Caco-2 (cell line): Measurements from ENCODE around the gene FBXW8. TPM values are rescaled to one million over a fixed set of nuclear protein-coding genes. Genes with fewer than 3 reads are reported as not detected.

Source experiments
- BruUV-seq: library from RNA; stranded (reverse); fragments of 400-500 nt; replicated peaks from 2 replicates; lab custom pipeline; 2021; lab: Mats Ljungman, UMichigan
- CTCF ChIA-PET: fragments of 300-600 bp; sonication (Branson Sonifier 250); formaldehyde crosslinking; loops from one replicate; lab custom pipeline; 2022; ENCODE audit warnings: antibody characterized with exemption; lab: Charles Lee
- POLR2A ChIA-PET: fragments of 300-600 bp; sonication (Branson Sonifier 250); formaldehyde crosslinking; loops from one replicate; lab custom pipeline; 2022; ENCODE audit warnings: antibody characterized with exemption; lab: Charles Lee
- DNase-seq, 2 experiments: peaks; one replicate each; pipeline versions ENCODE4 v3.0.0 to v3.0.0-alpha.2; 2020 to 2022
- H3K27me3 ChIP-seq: replicated peaks from 2 replicates; pipeline ENCODE4 v1.6.0; 2011; ENCODE audit warnings: low read length; ENCODE audit not compliant: control insufficient read depth, insufficient read depth
- H3K36me3 ChIP-seq: 2 replicates; pipeline ENCODE4 v1.5.1; 2011; ENCODE audit warnings: low read length; ENCODE audit not compliant: control insufficient read depth, insufficient read depth
- H3K4me1 ChIP-seq: fragments of 250-450 bp; sonication (Bioruptor Pico); 2 replicates; pipeline ENCODE4 v1.5.1; 2020; ENCODE audit warnings: mild to moderate bottlenecking
- H3K4me3 ChIP-seq: 2 replicates; pipeline ENCODE4 v1.5.1; 2011; ENCODE audit warnings: low read depth, mild to moderate bottlenecking, control low read depth, low read length
- H3K9me3 ChIP-seq: fragments of 250-450 bp; sonication (Bioruptor Pico); 2 replicates; pipeline ENCODE4 v1.5.1; 2020; ENCODE audit warnings: mild to moderate bottlenecking, moderate library complexity
- H3K27ac Mint-ChIP-seq: one replicate; pipeline ENCODE4 v1.8.0; 2022; ENCODE audit warnings: mixed read lengths; ENCODE audit not compliant: unreplicated experiment
- H3K27me3 Mint-ChIP-seq: one replicate; pipeline ENCODE4 v1.8.0; 2022; ENCODE audit warnings: mixed read lengths; ENCODE audit not compliant: insufficient read depth, unreplicated experiment
- H3K36me3 Mint-ChIP-seq: one replicate; pipeline ENCODE4 v1.8.0; 2022; ENCODE audit warnings: mild to moderate bottlenecking, mixed read lengths; ENCODE audit not compliant: insufficient read depth, unreplicated experiment
- H3K4me1 Mint-ChIP-seq: one replicate; pipeline ENCODE4 v1.8.0; 2022; ENCODE audit warnings: low read depth, mixed read lengths; ENCODE audit not compliant: unreplicated experiment
- H3K4me3 Mint-ChIP-seq: one replicate; pipeline ENCODE4 v1.8.0; 2022; ENCODE audit warnings: mild to moderate bottlenecking, moderate library complexity, mixed read lengths; ENCODE audit not compliant: unreplicated experiment
- H3K9me3 Mint-ChIP-seq: one replicate; pipeline ENCODE4 v1.8.0; 2022; ENCODE audit warnings: mixed read lengths; ENCODE audit not compliant: unreplicated experiment
- intact Hi-C: fragments of 100-400 bp; cut with micrococcal nuclease; formaldehyde crosslinking; loops from one replicate; pipeline ENCODE4 v1.10.0; 2022; ENCODE audit not compliant: unreplicated experiment
- total RNA-seq: library from RNA; stranded (reverse); gene quantifications from 2 replicates; pipeline ENCODE4 v1.2.3, GENCODE V29; 2022
- TF ChIP-seq, protein P1 (sequence below), 2 experiments: fragments of 200-600 bp in 1 of 2; IDR thresholded peaks; 1 replicate in 1 of 2; 2 replicates in 1 of 2; pipeline versions ENCODE4 v1.5.1 to v1.8.0; 2011 to 2022; ENCODE audit warnings: antibody characterized with exemption in 1 of 2, control low read depth in 1 of 2, inconsistent platforms in 1 of 2, low read depth in 1 of 2, low read length in 1 of 2, mild to moderate bottlenecking in 1 of 2, moderate library complexity in 1 of 2; ENCODE audit not compliant: insufficient read depth in 1 of 2, severe bottlenecking in 1 of 2, unreplicated experiment in 1 of 2

The FBXW8 gene
- total RNA-seq, 1 experiment from 2014 or later: 12.2 TPM

DNA sequence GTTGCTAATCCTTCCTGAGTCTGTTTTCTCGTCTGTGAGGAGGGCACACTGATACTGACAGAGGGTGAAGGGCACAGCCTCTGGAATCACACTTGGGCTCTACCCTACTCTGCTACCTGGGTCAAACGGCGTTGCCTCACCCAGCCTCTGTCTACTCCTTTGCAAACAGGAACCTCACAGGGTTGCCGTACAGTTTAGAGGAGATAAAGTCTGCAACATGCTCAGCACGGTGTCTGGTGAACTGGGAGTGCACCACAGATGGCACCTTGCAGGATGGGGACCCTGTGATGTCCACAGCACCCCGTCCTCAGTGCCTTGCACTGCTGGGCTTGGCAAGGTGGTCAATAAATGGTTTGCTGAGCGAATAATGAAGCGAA is 150.2 kb downstream of the FBXW8 start:
- TF ChIP-seq, protein P1, sequence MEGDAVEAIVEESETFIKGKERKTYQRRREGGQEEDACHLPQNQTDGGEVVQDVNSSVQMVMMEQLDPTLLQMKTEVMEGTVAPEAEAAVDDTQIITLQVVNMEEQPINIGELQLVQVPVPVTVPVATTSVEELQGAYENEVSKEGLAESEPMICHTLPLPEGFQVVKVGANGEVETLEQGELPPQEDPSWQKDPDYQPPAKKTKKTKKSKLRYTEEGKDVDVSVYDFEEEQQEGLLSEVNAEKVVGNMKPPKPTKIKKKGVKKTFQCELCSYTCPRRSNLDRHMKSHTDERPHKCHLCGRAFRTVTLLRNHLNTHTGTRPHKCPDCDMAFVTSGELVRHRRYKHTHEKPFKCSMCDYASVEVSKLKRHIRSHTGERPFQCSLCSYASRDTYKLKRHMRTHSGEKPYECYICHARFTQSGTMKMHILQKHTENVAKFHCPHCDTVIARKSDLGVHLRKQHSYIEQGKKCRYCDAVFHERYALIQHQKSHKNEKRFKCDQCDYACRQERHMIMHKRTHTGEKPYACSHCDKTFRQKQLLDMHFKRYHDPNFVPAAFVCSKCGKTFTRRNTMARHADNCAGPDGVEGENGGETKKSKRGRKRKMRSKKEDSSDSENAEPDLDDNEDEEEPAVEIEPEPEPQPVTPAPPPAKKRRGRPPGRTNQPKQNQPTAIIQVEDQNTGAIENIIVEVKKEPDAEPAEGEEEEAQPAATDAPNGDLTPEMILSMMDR (IDR thresholded peaks at IDR 0.05; ENCODE audit: insufficient read depth in 1 of 2, low read depth in 1 of 2, low read length in 1 of 2, severe bottlenecking in 1 of 2, unreplicated experiment in 1 of 2): no peak
- CTCF ChIA-PET: no interaction called here
- intact Hi-C loops: no loop called here
- no TSS peak for BruUV-seq
- Histone ChIP-seq H3K36me3 (no peaks in the 10 kb centered on the region), H3K4me1 (no peaks in the 10 kb centered on the region), H3K27me3 (no peaks in the 10 kb centered on the region), H3K4me3 (no peak overlapping the region), H3K9me3 (no peaks in the 10 kb centered on the region)
- Mint-ChIP-seq H3K9me3 (no peaks in the 10 kb centered on the region), H3K4me1 (no peaks in the 10 kb centered on the region), H3K4me3 (no peak overlapping the region), H3K27me3 (no peaks in the 10 kb centered on the region), H3K36me3 (no peaks in the 10 kb centered on the region), H3K27ac (no peak overlapping the region)
- POLR2A ChIA-PET: no interaction called here
- DNase-seq: no peak

DNA sequence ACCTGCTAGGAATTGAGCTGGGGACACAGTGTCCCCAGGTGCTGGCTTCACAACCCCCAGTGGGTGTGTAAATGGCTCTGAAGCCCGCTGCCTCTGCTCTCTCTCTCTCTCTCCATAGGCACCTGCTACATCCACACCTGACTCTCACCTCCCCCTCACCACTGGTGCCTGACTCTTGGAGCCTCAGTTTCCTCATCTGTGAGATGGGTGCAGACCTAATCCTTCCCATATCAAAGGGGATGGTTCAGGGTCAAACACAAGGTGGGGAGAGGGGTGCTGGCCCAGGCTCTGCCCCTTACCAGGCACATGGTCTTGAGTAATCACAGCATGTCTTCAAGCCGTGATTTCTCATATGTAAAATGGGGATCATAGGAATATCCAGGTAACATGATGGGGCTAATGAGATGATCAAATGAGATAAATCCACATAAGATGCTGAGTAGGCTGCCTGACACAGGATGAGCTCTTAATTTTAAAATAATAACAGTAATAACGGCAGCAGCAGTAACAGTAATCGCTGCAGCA is 150.9 kb downstream of the FBXW8 start:
- Histone ChIP-seq H3K36me3 (no peaks in the 10 kb centered on the region), H3K4me1 (no peaks in the 10 kb centered on the region), H3K9me3 (no peaks in the 10 kb centered on the region), H3K4me3 (no peak overlapping the region), H3K27me3 (no peaks in the 10 kb centered on the region)
- intact Hi-C loops: no loop called here
- H3K4me3 Mint-ChIP-seq: no peak overlapping the region
- TF ChIP-seq, protein P1 (IDR thresholded peaks at IDR 0.05; ENCODE audit: insufficient read depth in 1 of 2, low read depth in 1 of 2, low read length in 1 of 2, severe bottlenecking in 1 of 2, unreplicated experiment in 1 of 2): no peak
- no peaks in the 10 kb centered on the region for H3K4me1 Mint-ChIP-seq
- no peaks in the 10 kb centered on the region for H3K9me3 Mint-ChIP-seq
- no TSS peak for BruUV-seq
- no peak for DNase-seq
- CTCF ChIA-PET: no interaction called here
- no peaks in the 10 kb centered on the region for H3K36me3 Mint-ChIP-seq
- POLR2A ChIA-PET: no interaction called here
- no peaks in the 10 kb centered on the region for H3K27me3 Mint-ChIP-seq
- H3K27ac Mint-ChIP-seq: no peak overlapping the region

DNA sequence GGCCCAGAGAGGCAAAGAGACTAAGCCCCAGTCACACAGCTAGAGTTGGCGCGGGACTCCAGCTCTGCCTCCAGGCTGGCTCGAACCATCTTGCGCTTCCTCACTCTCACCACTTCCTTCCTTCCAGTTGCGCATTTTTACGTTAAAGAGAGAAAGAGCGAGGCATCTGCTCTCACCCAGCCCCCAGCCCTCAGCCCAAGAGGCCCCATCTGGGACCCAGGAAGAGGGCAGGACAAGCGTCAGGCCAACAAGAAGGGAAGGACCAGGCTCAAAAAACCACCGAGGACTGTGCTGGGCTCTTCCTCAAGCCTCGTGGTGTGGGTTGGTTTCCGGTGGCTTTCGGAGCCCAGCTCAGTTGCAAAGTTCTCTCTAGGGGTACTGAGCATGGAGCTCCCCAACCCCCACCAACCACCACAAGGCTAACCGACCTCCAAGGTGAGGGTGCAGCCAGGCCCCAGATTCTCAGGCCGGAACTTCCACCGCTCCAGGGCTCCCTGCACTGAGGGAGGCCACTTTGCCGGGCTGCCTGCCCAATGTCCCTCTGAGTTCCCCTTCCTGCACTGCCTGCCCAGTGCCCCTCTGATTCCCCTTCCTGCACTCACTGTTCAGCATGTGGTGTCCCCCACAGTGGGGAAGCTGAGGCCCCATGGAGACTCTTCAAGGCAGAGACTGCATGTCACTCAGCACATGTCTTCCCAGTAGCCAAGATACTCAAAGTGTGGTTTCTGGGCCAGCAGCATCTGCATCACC is 152.6 kb downstream of the FBXW8 start:
- no peak for DNase-seq
- no peaks in the 10 kb centered on the region for H3K36me3 ChIP-seq
- intact Hi-C loops: no loop called here
- H3K27me3 ChIP-seq: no peaks in the 10 kb centered on the region
- ChIA-PET CTCF (no interaction called here), POLR2A (no interaction called here)
- Mint-ChIP-seq H3K4me3 (no peak overlapping the region), H3K27me3 (no peaks in the 10 kb centered on the region), H3K9me3 (no peaks in the 10 kb centered on the region), H3K4me1 (no peaks in the 10 kb centered on the region), H3K27ac (no peak overlapping the region), H3K36me3 (no peaks in the 10 kb centered on the region)
- BruUV-seq: no TSS peak
- no peak overlapping the region for H3K4me3 ChIP-seq
- no peaks in the 10 kb centered on the region for H3K9me3 ChIP-seq
- no peaks in the 10 kb centered on the region for H3K4me1 ChIP-seq
- TF ChIP-seq, protein P1 (IDR thresholded peaks at IDR 0.05; ENCODE audit: insufficient read depth in 1 of 2, low read depth in 1 of 2, low read length in 1 of 2, severe bottlenecking in 1 of 2, unreplicated experiment in 1 of 2): no peak
